GM23338 (cell line): Measurements from ENCODE around the gene ARID1B. TPM values are rescaled to one million over a fixed set of nuclear protein-coding genes. Genes with fewer than 3 reads are reported as not detected.
A peak's percentile ranks its signal among the peaks of the same experiment; 100 is the strongest.

Source experiments
- ATAC-seq: fragments of 200-7000 bp; cut with Tn5 transposase; 3 replicates; pipeline ENCODE4 v1.9.1; 2020
- DNase-seq: peaks from one replicate; pipeline ENCODE4 v3.0.0-alpha.2; 2015; ENCODE audit warnings: low spot score
- H2AFZ ChIP-seq: fragments of 200-600 bp; sonication (generic); 2 replicates; pipeline ENCODE4 v1.8.0; 2016; ENCODE audit warnings: antibody characterized with exemption, mild to moderate bottlenecking, moderate library complexity
- H3F3A ChIP-seq: fragments of 200-600 bp; sonication (generic); replicated peaks from 2 replicates; pipeline ENCODE4 v1.8.0; 2017; ENCODE audit warnings: antibody characterized with exemption, mixed run types, low read depth
- H3K27ac ChIP-seq: fragments of 200-600 bp; sonication (generic); 2 replicates; pipeline ENCODE4 v1.6.1; 2016; ENCODE audit warnings: low read depth
- H3K27me3 ChIP-seq: fragments of 200-600 bp; sonication (generic); 2 replicates; pipeline ENCODE4 v1.8.0; 2016; ENCODE audit warnings: mild to moderate bottlenecking, mixed run types, moderate library complexity; ENCODE audit not compliant: insufficient read depth
- H3K36me3 ChIP-seq: fragments of 200-600 bp; sonication (generic); 2 replicates; pipeline ENCODE4 v1.8.0; 2016; ENCODE audit warnings: mild to moderate bottlenecking; ENCODE audit not compliant: insufficient read depth
- H3K4me1 ChIP-seq: fragments of 200-600 bp; sonication (generic); 2 replicates; pipeline ENCODE4 v1.8.0; 2016; ENCODE audit warnings: mild to moderate bottlenecking, moderate library complexity; ENCODE audit not compliant: insufficient read depth
- H3K4me2 ChIP-seq: fragments of 200-600 bp; sonication (generic); 2 replicates; pipeline ENCODE4 v1.7.1; 2017; ENCODE audit warnings: mixed run types
- H3K4me3 ChIP-seq: fragments of 200-600 bp; sonication (generic); 2 replicates; pipeline ENCODE4 v1.6.1; 2016; ENCODE audit warnings: mixed run types
- H3K79me2 ChIP-seq: fragments of 200-600 bp; sonication (generic); replicated peaks from 2 replicates; pipeline ENCODE4 v1.8.0; 2017; ENCODE audit warnings: mild to moderate bottlenecking; ENCODE audit not compliant: insufficient read depth
- H3K9me2 ChIP-seq: fragments of 200-600 bp; sonication (generic); 2 replicates; pipeline ENCODE4 v1.8.0; 2017; ENCODE audit not compliant: insufficient read depth
- H4K20me1 ChIP-seq: fragments of 200-600 bp; sonication (generic); replicated peaks from 2 replicates; pipeline ENCODE4 v1.8.0; 2017; ENCODE audit warnings: mild to moderate bottlenecking; ENCODE audit not compliant: insufficient read depth
- H3K27ac Mint-ChIP-seq: 2 replicates; pipeline ENCODE4 v1.8.0; 2020; ENCODE audit warnings: inconsistent platforms, mild to moderate bottlenecking, moderate library complexity, mixed read lengths
- H3K27me3 Mint-ChIP-seq: 3 replicates; pipeline ENCODE4 v1.8.0; 2022; ENCODE audit warnings: low read depth, mild to moderate bottlenecking, moderate library complexity, mixed read lengths, inconsistent platforms; ENCODE audit not compliant: insufficient read depth, poor library complexity
- H3K36me3 Mint-ChIP-seq: 3 replicates; pipeline ENCODE4 v1.8.0; 2021; ENCODE audit warnings: low read depth, mild to moderate bottlenecking, inconsistent platforms, moderate library complexity, mixed read lengths
- H3K4me1 Mint-ChIP-seq: 3 replicates; pipeline ENCODE4 v1.8.0; 2020; ENCODE audit warnings: mild to moderate bottlenecking, inconsistent platforms, mixed read lengths
- H3K4me3 Mint-ChIP-seq: 3 replicates; pipeline ENCODE4 v1.8.0; 2021; ENCODE audit warnings: moderate library complexity, mild to moderate bottlenecking, inconsistent platforms, mixed read lengths
- H3K9me3 Mint-ChIP-seq: 3 replicates; pipeline ENCODE4 v1.8.0; 2020; ENCODE audit warnings: moderate library complexity, mild to moderate bottlenecking, inconsistent platforms, mixed read lengths
- CREB1 ChIP-seq: fragments of 250-450 bp; sonication (Bioruptor Pico); IDR thresholded peaks from 2 replicates; pipeline ENCODE4 v1.5.0; 2020; ENCODE audit warnings: low read depth, mild to moderate bottlenecking, moderate library complexity
- ETS1 ChIP-seq: IDR thresholded peaks from 2 replicates; pipeline ENCODE4 v1.6.1; 2016; ENCODE audit warnings: antibody characterized with exemption
- EZH2 ChIP-seq: fragments of 200-600 bp; sonication (generic); IDR thresholded peaks from one replicate; pipeline ENCODE4 v1.8.0; 2017; ENCODE audit warnings: antibody characterized with exemption, mild to moderate bottlenecking, low read depth; ENCODE audit not compliant: unreplicated experiment
- EZH2phosphoT487 ChIP-seq: fragments of 200-600 bp; sonication (generic); IDR thresholded peaks from one replicate; pipeline ENCODE4 v1.8.1; 2018; ENCODE audit warnings: antibody characterized with exemption; ENCODE audit not compliant: unreplicated experiment
- JUNB ChIP-seq: IDR thresholded peaks from one replicate; pipeline ENCODE4 v1.6.1; 2016; ENCODE audit warnings: antibody characterized with exemption; ENCODE audit not compliant: unreplicated experiment
- NANOG ChIP-seq: IDR thresholded peaks from 2 replicates; pipeline ENCODE4 v1.6.1; 2016; ENCODE audit warnings: antibody characterized with exemption, borderline replicate concordance
- POLR2AphosphoS5 ChIP-seq: IDR thresholded peaks from 2 replicates; pipeline ENCODE4 v1.6.1; 2016; ENCODE audit warnings: antibody characterized with exemption, low read depth
- REST ChIP-seq: IDR thresholded peaks from one replicate; pipeline ENCODE4 v1.6.1; 2018; ENCODE audit warnings: antibody characterized with exemption; ENCODE audit not compliant: unreplicated experiment
- STAT1 ChIP-seq: IDR thresholded peaks from one replicate; pipeline ENCODE4 v1.6.1; 2016; ENCODE audit warnings: antibody characterized with exemption; ENCODE audit not compliant: unreplicated experiment
- polyA plus RNA-seq: library from polyadenylated mRNA; unstranded; fragments of >200 nt; fragmentation: Nextera tagmentation; extraction: Ambion mirVana; gene quantifications from 2 replicates; pipeline ENCODE4 v1.2.1, GENCODE V29; 2016
- total RNA-seq: library from RNA; depleted of rRNA; stranded (reverse); fragments of >200 nt; shearing (Covaris generic); gene quantifications from 2 replicates; pipeline ENCODE4 v1.2.3, GENCODE V29; 2014
- TF ChIP-seq, protein P1 (sequence below), 2 experiments: fragments of 200-600 bp in 1 of 2; sonication (generic) in 1 of 2; conservative IDR thresholded peaks; 2 replicates each; pipeline versions ENCODE4 v1.5.1 to v1.6.1; 2016 to 2017; ENCODE audit warnings: antibody characterized with exemption in 2 of 2, low read depth in 2 of 2, mild to moderate bottlenecking in 2 of 2, moderate library complexity in 1 of 2

The ARID1B gene
- total and polyA plus RNA-seq, 2 experiments from 2014 or later: 59.3 to 72.2 TPM

GRCh38 chr6:157239148-157239547, 462.0 kb downstream of the ARID1B start:
- no peak overlapping the region for H3K4me3 Mint-ChIP-seq
- H3K27ac Mint-ChIP-seq: no peak overlapping the region
- Histone ChIP-seq H3K4me1 (peaks cover 15% of the 10 kb centered on the region), H3K36me3 (no peaks in the 10 kb centered on the region), H3K27ac (no peak overlapping the region), H3K27me3 (peaks cover 38% of the 10 kb centered on the region), H4K20me1 (no peaks in the 10 kb centered on the region), H2AFZ (no peak overlapping the region), H3K4me2 (0 out of 2 replicates have a peak overlapping the region, but pooled peaks have one; percentile 39), H3F3A (0 out of 2 replicates have a peak, but pooled peaks cover 3% of the 10 kb centered on the region), H3K79me2 (no peaks in the 10 kb centered on the region), H3K4me3 (no peak overlapping the region), H3K9me2 (peaks cover 9% of the 10 kb centered on the region)
- H3K27me3 Mint-ChIP-seq: peaks cover 40% of the 10 kb centered on the region
- no peak for DNase-seq
- TF ChIP-seq NANOG (no peak), EZH2phosphoT487 (no peak), EZH2 (no peak)
- H3K4me1 Mint-ChIP-seq: peaks cover 29% of the 10 kb centered on the region
- no peak for ATAC-seq
- H3K36me3 Mint-ChIP-seq: no peaks in the 10 kb centered on the region; the same call in 2 of the 3 replicates
- peaks cover 8% of the 10 kb centered on the region; the same call in 2 of the 3 replicates for H3K9me3 Mint-ChIP-seq

DNA sequence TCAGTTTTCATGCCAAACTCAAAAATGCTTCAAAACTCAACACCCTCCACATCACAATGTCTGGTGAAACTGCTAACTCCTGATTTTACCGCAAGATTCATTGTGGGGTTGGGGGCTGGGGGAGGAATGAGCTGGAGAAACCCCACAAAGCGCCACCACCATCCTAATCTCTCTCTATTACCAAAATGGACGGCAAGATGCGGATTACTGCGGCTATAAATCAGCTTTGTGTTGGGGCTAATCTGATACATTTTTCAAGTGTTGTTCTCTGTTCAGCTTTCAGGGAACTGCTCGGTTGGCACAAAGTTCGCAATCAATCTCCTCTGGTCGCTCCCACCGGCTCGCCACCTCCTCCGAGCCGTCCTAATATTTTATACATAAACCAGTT, 462.5 kb downstream of the ARID1B start:
- no peaks in the 10 kb centered on the region for H3K36me3 ChIP-seq
- 0 out of 2 replicates have a peak, but pooled peaks cover 3% of the 10 kb centered on the region for H3F3A ChIP-seq
- no peaks in the 10 kb centered on the region for H4K20me1 ChIP-seq
- H3K9me3 Mint-ChIP-seq: peaks cover 8% of the 10 kb centered on the region; the same call in 2 of the 3 replicates
- H3K27me3 Mint-ChIP-seq: peaks cover 34% of the 10 kb centered on the region
- H3K9me2 ChIP-seq: peaks cover 5% of the 10 kb centered on the region
- no peak overlapping the region for H3K4me3 Mint-ChIP-seq
- H3K4me2 ChIP-seq: 0 out of 2 replicates have a peak overlapping the region, but pooled peaks have one; percentile 39
- H3K27ac ChIP-seq: no peak overlapping the region
- H3K27me3 ChIP-seq: peaks cover 33% of the 10 kb centered on the region
- peaks cover 27% of the 10 kb centered on the region for H3K4me1 Mint-ChIP-seq
- DNase-seq: no peak
- H3K4me1 ChIP-seq: peaks cover 15% of the 10 kb centered on the region
- H3K4me3 ChIP-seq: no peak overlapping the region
- H3K36me3 Mint-ChIP-seq: no peaks in the 10 kb centered on the region; the same call in 2 of the 3 replicates
- no peaks in the 10 kb centered on the region for H3K79me2 ChIP-seq
- no peak overlapping the region for H3K27ac Mint-ChIP-seq
- no peak for ATAC-seq
- H2AFZ ChIP-seq: peak overlapping the region; percentile 94
- no peak for TF ChIP-seq REST
- TF ChIP-seq EZH2phosphoT487: no peak
- no peak for TF ChIP-seq CREB1 (CRISPR knock-in tag)
- no peak for TF ChIP-seq POLR2AphosphoS5
- TF ChIP-seq EZH2: no peak
- TF ChIP-seq JUNB: no peak
- no peak for TF ChIP-seq ETS1
- TF ChIP-seq, protein P1, sequence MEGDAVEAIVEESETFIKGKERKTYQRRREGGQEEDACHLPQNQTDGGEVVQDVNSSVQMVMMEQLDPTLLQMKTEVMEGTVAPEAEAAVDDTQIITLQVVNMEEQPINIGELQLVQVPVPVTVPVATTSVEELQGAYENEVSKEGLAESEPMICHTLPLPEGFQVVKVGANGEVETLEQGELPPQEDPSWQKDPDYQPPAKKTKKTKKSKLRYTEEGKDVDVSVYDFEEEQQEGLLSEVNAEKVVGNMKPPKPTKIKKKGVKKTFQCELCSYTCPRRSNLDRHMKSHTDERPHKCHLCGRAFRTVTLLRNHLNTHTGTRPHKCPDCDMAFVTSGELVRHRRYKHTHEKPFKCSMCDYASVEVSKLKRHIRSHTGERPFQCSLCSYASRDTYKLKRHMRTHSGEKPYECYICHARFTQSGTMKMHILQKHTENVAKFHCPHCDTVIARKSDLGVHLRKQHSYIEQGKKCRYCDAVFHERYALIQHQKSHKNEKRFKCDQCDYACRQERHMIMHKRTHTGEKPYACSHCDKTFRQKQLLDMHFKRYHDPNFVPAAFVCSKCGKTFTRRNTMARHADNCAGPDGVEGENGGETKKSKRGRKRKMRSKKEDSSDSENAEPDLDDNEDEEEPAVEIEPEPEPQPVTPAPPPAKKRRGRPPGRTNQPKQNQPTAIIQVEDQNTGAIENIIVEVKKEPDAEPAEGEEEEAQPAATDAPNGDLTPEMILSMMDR (conservative IDR thresholded peaks at IDR 0.05; ENCODE audit: low read depth in 2 of 2): no peak
- TF ChIP-seq STAT1: no peak
- TF ChIP-seq NANOG: no peak
